ENCODE results near the gene ZNF462. TPM values are rescaled to one million over a fixed set of nuclear protein-coding genes. Genes with fewer than 3 reads are reported as not detected.

The ZNF462 gene
- total RNA-seq, 1 experiment from 2014 or later: 164 TPM

GRCh38 chr9:106976772-106977171 is 113.8 kb downstream of the ZNF462 start:
- Mint-ChIP-seq H3K36me3 (ENCODE audit: insufficient read depth in 1 of 3, low read depth in 3 of 3) (peaks cover 75 to 93% (median 91%) of the 10 kb centered on the region in 3 experiments), H3K9me3 (no peaks in the 10 kb centered on the region), H3K4me3 (no peak overlapping the region), H3K27ac (no peak overlapping the region), H3K27me3 (ENCODE audit: low read depth) (no peaks in the 10 kb centered on the region), H3K4me1 (peaks cover 6 to 7% of the 10 kb centered on the region in 2 experiments)
- Histone ChIP-seq H2AFZ (ENCODE audit: low read length) (no peak overlapping the region), H3T11ph (ENCODE audit: low read length) (no peak overlapping the region), H3K9ac (ENCODE audit: extremely low read depth, insufficient read length, low read length) (no peak overlapping the region), H3K18ac (ENCODE audit: insufficient read length, low read depth, low read length) (no peak overlapping the region), H3K4me2 (ENCODE audit: insufficient read depth, insufficient read length, low read length) (no peak overlapping the region), H2BK15ac (ENCODE audit: low read depth, low read length) (no peak overlapping the region), H3K27ac (ENCODE audit: insufficient read length, low read depth, low read length) (no peak overlapping the region), H3K23me2 (ENCODE audit: insufficient read length, low read depth, low read length, poor library complexity, severe bottlenecking) (no peaks in the 10 kb centered on the region), H2BK20ac (ENCODE audit: low read depth, low read length, poor library complexity, severe bottlenecking) (no peak overlapping the region), H3K79me2 (ENCODE audit: insufficient read depth, low read length) (no peaks in the 10 kb centered on the region), H3K27me3 (ENCODE audit: insufficient read depth, low read length) (no peaks in the 10 kb centered on the region), H4K91ac (ENCODE audit: insufficient read length, low read depth, low read length) (no peak overlapping the region), H3K79me1 (ENCODE audit: insufficient read depth, low read depth, low read length, poor library complexity, severe bottlenecking) (no peaks in the 10 kb centered on the region), H4K5ac (ENCODE audit: insufficient read length, low read depth, low read length) (no peak overlapping the region), H2BK5ac (ENCODE audit: insufficient read length, low read length) (no peak overlapping the region), H3K14ac (ENCODE audit: insufficient read depth, low read length) (no peak overlapping the region), H3K4me1 (ENCODE audit: insufficient read depth, low read length) (no peaks in the 10 kb centered on the region), H3K9me3 (ENCODE audit: control insufficient read depth, low read depth, low read length) (no peaks in the 10 kb centered on the region), H3K4ac (ENCODE audit: low read depth, low read length) (no peak overlapping the region), H4K8ac (replicated peaks; ENCODE audit: insufficient read length, low read depth, low read length) (no peak overlapping the region), H2AK5ac (ENCODE audit: insufficient read length, low read length) (no peak overlapping the region), H2BK120ac (ENCODE audit: low read depth, low read length, poor library complexity, severe bottlenecking) (no peak overlapping the region), H2BK12ac (ENCODE audit: insufficient read length, low read depth, low read length) (no peak overlapping the region), H4K20me1 (ENCODE audit: control insufficient read depth, insufficient read depth, insufficient read length) (peaks cover 3% of the 10 kb centered on the region), H3K23ac (ENCODE audit: insufficient read length, low read depth, low read length) (no peak overlapping the region), H3K56ac (ENCODE audit: insufficient read length, low read depth, low read length) (no peak overlapping the region)
- no CpG with 5 or more reads among the region's 5 CpGs for WGBS (ENCODE audit: extremely low coverage, insufficient read length, low lambda C conversion rate)
- 0 out of 3 replicates have a peak, but pooled peaks have one; percentile 18 for TF ChIP-seq CTCF (conservative IDR thresholded peaks at IDR 0.05)
- no peak for DNase-seq
